DOHH2 (cell line): ENCODE measurements around the gene UNC5A.

Experiments
- H3F3A ChIP-seq: fragments of 200-600 bp; sonication (generic), shearing (Covaris generic); 2 replicates; pipeline ENCODE4 v1.6.0; 2016; ENCODE audit warnings: antibody characterized with exemption, mild to moderate bottlenecking; ENCODE audit not compliant: control insufficient read depth, insufficient read depth
- H3K27ac ChIP-seq: fragments of 200-600 bp; sonication (generic); 2 replicates; pipeline ENCODE4 v1.5.1; 2014; ENCODE audit warnings: low read depth, mild to moderate bottlenecking, low read length, moderate library complexity
- H3K27me3 ChIP-seq: fragments of 200-600 bp; sonication (generic); 2 replicates; pipeline ENCODE4 v1.6.1; 2014; ENCODE audit warnings: mild to moderate bottlenecking, low read length, mixed read lengths; ENCODE audit not compliant: control insufficient read depth
- H3K36me3 ChIP-seq: fragments of 200-600 bp; sonication (generic); 2 replicates; pipeline ENCODE4 v1.6.1; 2014; ENCODE audit warnings: mild to moderate bottlenecking, low read length, moderate library complexity, mixed read lengths; ENCODE audit not compliant: control insufficient read depth
- H3K4me1 ChIP-seq: fragments of 200-600 bp; sonication (generic); 2 replicates; pipeline ENCODE4 v1.6.1; 2014; ENCODE audit warnings: mild to moderate bottlenecking, low read length, mixed read lengths; ENCODE audit not compliant: control insufficient read depth
- H3K4me2 ChIP-seq: fragments of 200-600 bp; sonication (generic); 2 replicates; pipeline ENCODE4 v1.6.0; 2014; ENCODE audit warnings: mild to moderate bottlenecking, low read length, moderate library complexity
- H3K4me3 ChIP-seq: fragments of 200-600 bp; sonication (generic); 2 replicates; pipeline ENCODE4 v1.5.1; 2014; ENCODE audit warnings: mild to moderate bottlenecking, low read length, mixed read lengths
- H3K79me2 ChIP-seq: fragments of 200-600 bp; sonication (generic); 2 replicates; pipeline ENCODE4 v1.6.1; 2014; ENCODE audit warnings: mild to moderate bottlenecking, low read length, mixed read lengths; ENCODE audit not compliant: control insufficient read depth
- H3K9me2 ChIP-seq: fragments of 200-600 bp; sonication (generic); replicated peaks from 2 replicates; pipeline ENCODE4 v1.6.1; 2014; ENCODE audit warnings: mild to moderate bottlenecking, low read length, mixed read lengths; ENCODE audit not compliant: control insufficient read depth
- H3K9me3 ChIP-seq: fragments of 200-600 bp; sonication (generic); 2 replicates; pipeline ENCODE4 v1.6.1; 2014; ENCODE audit warnings: antibody characterized with exemption, low read length, mixed read lengths; ENCODE audit not compliant: control insufficient read depth, insufficient read depth
- H4K20me1 ChIP-seq: fragments of 200-600 bp; sonication (generic); 2 replicates; pipeline ENCODE4 v1.6.0; 2014; ENCODE audit warnings: low read depth, mild to moderate bottlenecking, antibody characterized with exemption, low read length, moderate library complexity; ENCODE audit not compliant: control insufficient read depth, insufficient read depth
- CTCF ChIP-seq: fragments of 200-600 bp; sonication (generic); IDR thresholded peaks from one replicate; pipeline ENCODE4 v1.5.1; 2014; ENCODE audit warnings: antibody characterized with exemption, mild to moderate bottlenecking, low read depth, low read length; ENCODE audit not compliant: poor library complexity, severe bottlenecking
- EZH2phosphoT487 ChIP-seq: fragments of 200-600 bp; sonication (generic); IDR thresholded peaks from 2 replicates; pipeline ENCODE4 v1.6.1; 2017; ENCODE audit warnings: borderline replicate concordance, mild to moderate bottlenecking, antibody characterized with exemption, low read length, moderate library complexity, mixed read lengths

Gene UNC5A

GRCh38 chr5:176921714-176922113, 111.4 kb downstream of the UNC5A start:
- Histone ChIP-seq H3K4me3 (no peak overlapping the region), H3K36me3 (peaks cover 68% of the 10 kb centered on the region), H3K4me2 (no peak overlapping the region), H3K27me3 (no peaks in the 10 kb centered on the region), H4K20me1 (no peaks in the 10 kb centered on the region; the same call in 1 of the 2 replicates), H3K9me3 (no peaks in the 10 kb centered on the region), H3K9me2 (no peaks in the 10 kb centered on the region), H3K4me1 (no peaks in the 10 kb centered on the region), H3K79me2 (peaks cover 7% of the 10 kb centered on the region; the same call in 1 of the 2 replicates), H3K27ac (no peak overlapping the region), H3F3A (no peaks in the 10 kb centered on the region)
- no peak for TF ChIP-seq EZH2phosphoT487
- TF ChIP-seq CTCF: no peak

GRCh38 chr5:176922817-176923216, 112.5 kb downstream of the UNC5A start:
- no peaks in the 10 kb centered on the region for H3F3A ChIP-seq
- no peaks in the 10 kb centered on the region for H3K4me1 ChIP-seq
- no peak overlapping the region for H3K4me2 ChIP-seq
- no peaks in the 10 kb centered on the region; the same call in 1 of the 2 replicates for H4K20me1 ChIP-seq
- H3K9me3 ChIP-seq: no peaks in the 10 kb centered on the region
- H3K27ac ChIP-seq: no peak overlapping the region
- no peak overlapping the region for H3K4me3 ChIP-seq
- no peaks in the 10 kb centered on the region for H3K27me3 ChIP-seq
- no peaks in the 10 kb centered on the region for H3K9me2 ChIP-seq
- peaks cover 64% of the 10 kb centered on the region for H3K36me3 ChIP-seq
- TF ChIP-seq CTCF (no peak), EZH2phosphoT487 (no peak)
- peaks cover 7% of the 10 kb centered on the region; the same call in 1 of the 2 replicates for H3K79me2 ChIP-seq

GRCh38 chr5:176927562-176927961, 117.2 kb downstream of the UNC5A start:
- Histone ChIP-seq H3K9me2 (no peaks in the 10 kb centered on the region), H3F3A (0 out of 2 replicates have a peak, but pooled peaks cover 3% of the 10 kb centered on the region), H3K36me3 (peaks cover 59% of the 10 kb centered on the region), H3K79me2 (peaks cover 7% of the 10 kb centered on the region; the same call in 1 of the 2 replicates), H3K4me2 (no peak overlapping the region), H3K4me1 (peaks cover 9% of the 10 kb centered on the region), H3K4me3 (no peak overlapping the region), H3K9me3 (no peaks in the 10 kb centered on the region), H3K27me3 (no peaks in the 10 kb centered on the region), H3K27ac (no peak overlapping the region), H4K20me1 (no peaks in the 10 kb centered on the region)
- no peak for TF ChIP-seq CTCF
- no peak for TF ChIP-seq EZH2phosphoT487

GRCh38 chr5:176929654-176930053, 119.3 kb downstream of the UNC5A start:
- Histone ChIP-seq H3K9me2 (no peaks in the 10 kb centered on the region), H3K4me2 (no peak overlapping the region), H4K20me1 (no peaks in the 10 kb centered on the region), H3K4me1 (peaks cover 9% of the 10 kb centered on the region), H3K9me3 (no peaks in the 10 kb centered on the region), H3K79me2 (peaks cover 7% of the 10 kb centered on the region; the same call in 1 of the 2 replicates), H3F3A (0 out of 2 replicates have a peak, but pooled peaks cover 3% of the 10 kb centered on the region), H3K4me3 (no peak overlapping the region), H3K27ac (no peak overlapping the region), H3K27me3 (no peaks in the 10 kb centered on the region), H3K36me3 (peaks cover 66% of the 10 kb centered on the region)
- TF ChIP-seq EZH2phosphoT487: no peak
- no peak for TF ChIP-seq CTCF
